Heart left ventricle (tissue), 16 donors: ENCODE data around the gene MARK3. TPM values are rescaled to one million over a fixed set of nuclear protein-coding genes. Genes with fewer than 3 reads are reported as not detected.

Experiments
- ATAC-seq, 4 donors: fragments of 200-7000 bp; cut with Tn5 transposase; one replicate each; pipeline ENCODE4 v1.9.1; 2020 to 2022; ENCODE audit warnings: moderate library complexity in 4 of 4, mild to moderate bottlenecking in 3 of 4, moderate number of reproducible peaks in 1 of 4
- DNase-seq, 5 donors: peaks; one replicate each; pipeline ENCODE4 v3.0.0-alpha.2; 2020
- H3K27ac ChIP-seq, 12 donors: fragments of 200-600 bp; sonication (generic) in 4 of 12; one replicate each; pipeline versions ENCODE4 v1.5.0 to v1.8.0; 2016 to 2022; ENCODE audit warnings: mild to moderate bottlenecking in 2 of 12
- H3K27me3 ChIP-seq, 9 donors: fragments of 200-600 bp; sonication (generic) in 2 of 9; one replicate each; pipeline versions ENCODE4 v1.5.1 to v1.8.0; 2016 to 2022; ENCODE audit warnings: mild to moderate bottlenecking in 3 of 9
- H3K36me3 ChIP-seq, 9 donors: fragments of 200-600 bp; sonication (generic) in 2 of 9; one replicate each; pipeline versions ENCODE4 v1.5.0 to v1.8.0; 2018 to 2022; ENCODE audit warnings: mild to moderate bottlenecking in 2 of 9
- H3K4me1 ChIP-seq, 12 donors: fragments of 200-600 bp; sonication (generic) in 4 of 12; one replicate each; pipeline versions ENCODE4 v1.5.0 to v1.8.0; 2016 to 2022; ENCODE audit warnings: mild to moderate bottlenecking in 3 of 12
- H3K4me3 ChIP-seq, 12 donors: fragments of 200-600 bp; sonication (generic) in 4 of 12; one replicate each; pipeline versions ENCODE4 v1.5.0 to v1.8.0; 2017 to 2022; ENCODE audit warnings: mild to moderate bottlenecking in 9 of 12, moderate library complexity in 4 of 12
- H3K9me3 ChIP-seq, 12 donors: fragments of 200-600 bp; sonication (generic) in 4 of 12; one replicate each; pipeline versions ENCODE4 v1.5.0 to v1.8.0; 2016 to 2022; ENCODE audit warnings: mild to moderate bottlenecking in 1 of 12
- POLR2A ChIP-seq, 2 donors: fragments of 450-650 bp; IDR thresholded peaks; one replicate each; pipeline ENCODE4 v1.6.1; 2017; ENCODE audit warnings: antibody characterized with exemption in 2 of 2, mild to moderate bottlenecking in 2 of 2, moderate library complexity in 2 of 2
- WGBS, 4 donors: extraction: QIAGEN DNeasy Blood & Tissue Kit in 2 of 4; methylation state at CpG; one replicate each; pipeline versions ENCODE4 v1.1.5 to v1.1.7; 2013 to 2018; 5-methylcytosine and 5-hydroxymethylcytosine counted together
- intact Hi-C, 10 donors: fragments of 100-400 bp; cut with DNase I; formaldehyde crosslinking; loops; one replicate each; pipeline versions ENCODE4 v1.11.1 to v1.14.2; 2022
- polyA plus RNA-seq, 2 donors: library from polyadenylated mRNA; stranded (reverse); fragments of 200-250 nt; gene quantifications; one replicate each; pipeline ENCODE4 v1.2.3, GENCODE V29; 2013
- total RNA-seq, 9 donors: library from RNA; depleted of rRNA in 2 of 9; stranded (reverse); fragments of >200 nt in 2 of 9; fragmentation: NEBNext Ultra II Directional in 3 of 9; extraction: Animal tissue kit (Norgen Biotek cat#: 25700) in 3 of 9; gene quantifications; one replicate each; pipeline versions ENCODE4 v1.1.0 to v1.2.4, GENCODE V29; 2016 to 2023
- TF ChIP-seq, protein P1 (sequence below), 12 donors: fragments of 200-600 bp; sonication (generic) in 4 of 12; IDR thresholded peaks; one replicate each; pipeline versions ENCODE4 v1.5.0 to v1.8.0; 2018 to 2022; ENCODE audit warnings: antibody characterized with exemption in 12 of 12, mild to moderate bottlenecking in 5 of 12
- donor health status: ischemic (EF 13 %, LVEDD 7.1; RV severe dilation, severe dysfunction).
- donor health status: healthy with polysubstance abuse.
- donor health status: DM: no; HTN: yes; CAD: no.
- donor health status: DM: no; HTN: no; CAD: no.
- donor health status: ischemic (EF 25% LVEDD 6.9; RV normal size, moderate dysfunction).
- donor health status: ischemic (EF 25% LVEDD 5.7; RV mildly dilated, moderate dysfunction).
- donor health status: healthy.
- donor health status: DM: yes; HTN: yes; CAD: no.
- donor health status: ischemic (EF 35%, LVEDD 5.7; RV mildly dilated, moderate dysfunction).
- donor health status: nonischemic (EF 11% LVEDD 7.7; RV severe dilation, severe dysfunction).
- donor health status: DM: yes; HTN: yes; CAD: no.
- donor health status: PGD.
- donor health status: ischemic (EF 29% LVEDD 5.4; RV normal size, mild dysfunction).
- donor health status: nonischemic (EF 23%, LVEDD 6.1; RV moderate dilation, normal function).

Gene MARK3
- total and polyA plus RNA-seq, 11 donors = 54.0 to 156 (median 111) TPM

GRCh38 chr14:103392106-103392505 is 6.9 kb downstream of the MARK3 start:
- Histone ChIP-seq H3K27me3 (no peaks in the 10 kb centered on the region), H3K27ac (peak overlapping the region in 2 of 12 donors; percentile 13 to 77), H3K9me3 (no peaks in the 10 kb centered on the region), H3K4me3 (no peak overlapping the region), H3K4me1 (peaks cover 13 to 87% (median 81%) of the 10 kb centered on the region in 12 donors), H3K36me3 (no peaks in the 10 kb centered on the region)
- no peak for TF ChIP-seq POLR2A (IDR thresholded peaks at IDR 0.05)
- TF ChIP-seq, protein P1, sequence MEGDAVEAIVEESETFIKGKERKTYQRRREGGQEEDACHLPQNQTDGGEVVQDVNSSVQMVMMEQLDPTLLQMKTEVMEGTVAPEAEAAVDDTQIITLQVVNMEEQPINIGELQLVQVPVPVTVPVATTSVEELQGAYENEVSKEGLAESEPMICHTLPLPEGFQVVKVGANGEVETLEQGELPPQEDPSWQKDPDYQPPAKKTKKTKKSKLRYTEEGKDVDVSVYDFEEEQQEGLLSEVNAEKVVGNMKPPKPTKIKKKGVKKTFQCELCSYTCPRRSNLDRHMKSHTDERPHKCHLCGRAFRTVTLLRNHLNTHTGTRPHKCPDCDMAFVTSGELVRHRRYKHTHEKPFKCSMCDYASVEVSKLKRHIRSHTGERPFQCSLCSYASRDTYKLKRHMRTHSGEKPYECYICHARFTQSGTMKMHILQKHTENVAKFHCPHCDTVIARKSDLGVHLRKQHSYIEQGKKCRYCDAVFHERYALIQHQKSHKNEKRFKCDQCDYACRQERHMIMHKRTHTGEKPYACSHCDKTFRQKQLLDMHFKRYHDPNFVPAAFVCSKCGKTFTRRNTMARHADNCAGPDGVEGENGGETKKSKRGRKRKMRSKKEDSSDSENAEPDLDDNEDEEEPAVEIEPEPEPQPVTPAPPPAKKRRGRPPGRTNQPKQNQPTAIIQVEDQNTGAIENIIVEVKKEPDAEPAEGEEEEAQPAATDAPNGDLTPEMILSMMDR (IDR thresholded peaks at IDR 0.05) = no peak
- no peak for ATAC-seq
- WGBS, 4 donors = 70 to 79% (median 77%) methylated on average over 5 of the region's 5 CpGs
- DNase-seq = peak in 1 of 5 donors; percentile 0
- intact Hi-C loops = loop anchor here in 7 of 10 donors (5.0 to 10.0 kb wide), 5 partner anchors 35 to 103 kb away; no protein-coding TSS in a partner anchor

DNA sequence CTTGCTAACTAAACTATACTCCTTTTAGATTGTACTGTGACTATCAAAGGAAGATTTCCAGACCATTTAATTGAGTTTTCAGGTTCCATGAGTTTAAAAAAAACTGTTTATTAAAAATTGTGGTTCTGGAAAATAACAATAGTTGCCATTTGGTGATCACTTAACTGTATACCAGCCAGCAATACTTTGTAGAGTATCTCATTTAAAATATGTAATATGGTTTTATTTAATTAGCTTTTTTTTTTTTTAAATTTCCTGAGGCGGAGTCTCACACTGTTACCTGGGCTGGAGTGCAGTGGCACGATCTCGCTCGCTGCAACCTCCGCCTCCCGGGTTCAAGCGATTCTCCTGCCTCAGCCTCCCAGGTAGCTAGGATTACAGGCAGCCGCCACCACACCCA is 7.4 kb downstream of the MARK3 start:
- Histone ChIP-seq H3K4me3 (no peak overlapping the region), H3K36me3 (no peaks in the 10 kb centered on the region), H3K9me3 (no peaks in the 10 kb centered on the region), H3K27me3 (no peaks in the 10 kb centered on the region), H3K27ac (peak overlapping the region in 7 of 12 donors; percentile 58 to 77 (median 71)), H3K4me1 (peaks cover 13 to 87% (median 81%) of the 10 kb centered on the region in 12 donors)
- DNase-seq = peak in 1 of 5 donors; percentile 0
- no peak for ATAC-seq
- TF ChIP-seq, protein P1 (IDR thresholded peaks at IDR 0.05) = no peak
- TF ChIP-seq POLR2A (IDR thresholded peaks at IDR 0.05) = no peak
- intact Hi-C loops = loop anchor here in 7 of 10 donors (5.0 to 10.0 kb wide), 5 partner anchors 35 to 102 kb away; no protein-coding TSS in a partner anchor
- 87 to 98% (median 93%) methylated on average over 8 of the region's 8 CpGs for WGBS, 4 donors

- H3K27ac ChIP-seq = peak overlapping the region in 10 of 12 donors; percentile 58 to 77 (median 70)
- H3K36me3 ChIP-seq = no peaks in the 10 kb centered on the region
- H3K4me3 ChIP-seq = peak overlapping the region in 1 of 12 donors; percentile 21
- ATAC-seq = peak in 3 of 4 donors; percentile 3 to 27 (median 14)
- H3K9me3 ChIP-seq = no peaks in the 10 kb centered on the region
- peaks cover 14 to 87% (median 81%) of the 10 kb centered on the region in 12 donors for H3K4me1 ChIP-seq
- intact Hi-C loops = loop anchor here in 7 of 10 donors (5.0 to 10.0 kb wide), 5 partner anchors 34 to 102 kb away; no protein-coding TSS in a partner anchor
- DNase-seq = peak in 1 of 5 donors; percentile 13
- H3K27me3 ChIP-seq = no peaks in the 10 kb centered on the region
- TF ChIP-seq, protein P1 (IDR thresholded peaks at IDR 0.05) = no peak
- no peak for TF ChIP-seq POLR2A (IDR thresholded peaks at IDR 0.05)
- WGBS, 4 donors = 37 to 51% (median 48%) methylated on average over 6 of the region's 6 CpGs
Measured at GRCh38 chr14:103393070-103393469, 7.9 kb downstream of the MARK3 start.

DNA sequence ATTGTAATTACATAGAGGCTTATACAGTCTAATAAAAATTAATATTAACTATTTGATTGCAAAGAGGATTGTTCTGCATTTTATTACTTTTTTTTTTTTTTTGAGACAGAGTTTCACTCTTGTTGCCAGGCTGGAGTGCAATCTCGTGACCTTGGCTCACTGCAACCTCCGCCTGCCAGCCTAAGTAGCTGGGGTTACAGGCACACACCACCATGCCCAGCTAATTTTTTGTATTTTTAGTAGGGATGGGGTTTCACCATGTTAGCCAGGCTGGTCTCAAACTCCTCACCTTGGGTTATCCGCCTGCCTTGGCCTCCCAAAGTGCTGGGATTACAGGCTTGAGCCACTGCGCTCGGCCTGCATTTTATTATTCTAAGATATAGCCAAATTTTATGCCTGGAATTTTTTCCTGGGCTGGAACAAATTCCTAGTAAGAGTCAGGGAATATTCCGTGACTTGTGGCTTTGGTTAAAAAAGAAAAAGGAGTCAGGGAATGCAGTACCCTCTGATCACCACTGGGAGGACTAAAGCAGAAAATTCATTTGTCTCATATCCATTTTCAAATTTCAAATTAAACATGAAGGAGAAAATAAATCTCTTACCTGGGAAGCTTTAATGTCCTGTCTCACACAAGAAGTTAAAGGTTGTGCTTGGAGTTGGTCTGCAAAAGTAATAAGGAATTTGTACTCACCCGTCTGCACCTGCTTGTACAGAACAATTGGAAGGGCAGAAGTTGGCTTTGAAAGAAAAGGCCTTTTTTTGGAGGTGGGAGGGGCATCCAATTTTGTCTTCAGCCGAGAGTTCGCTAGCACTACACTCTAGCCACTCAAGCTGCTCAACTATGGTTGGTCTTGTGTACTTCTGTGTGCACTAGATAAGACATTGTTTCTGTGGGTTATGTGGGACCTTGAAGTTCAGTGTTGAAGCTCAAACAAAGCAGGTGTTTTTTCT is 8.7 kb downstream of the MARK3 start:
- H3K9me3 ChIP-seq = no peaks in the 10 kb centered on the region
- peak overlapping the region in 2 of 12 donors; percentile 9 to 21 for H3K4me3 ChIP-seq
- TF ChIP-seq, protein P1 (IDR thresholded peaks at IDR 0.05) = peak; percentile 67 to 90 (median 80)
- no peak for TF ChIP-seq POLR2A (IDR thresholded peaks at IDR 0.05)
- H3K27me3 ChIP-seq = no peaks in the 10 kb centered on the region
- 34 to 44% (median 40%) methylated on average over 9 of the region's 9 CpGs for WGBS, 4 donors
- DNase-seq (peak in 1 of 5 donors; percentile 38), ATAC-seq (peak; percentile 8 to 55 (median 39))
- intact Hi-C loops = loop anchor here in 7 of 10 donors (5.0 to 10.0 kb wide), 5 partner anchors 33 to 101 kb away; no protein-coding TSS in a partner anchor
- H3K36me3 ChIP-seq = no peaks in the 10 kb centered on the region
- peak overlapping the region; percentile 56 to 77 (median 66) for H3K27ac ChIP-seq
- H3K4me1 ChIP-seq = peaks cover 15 to 89% (median 81%) of the 10 kb centered on the region in 12 donors
